Smooth muscle cell (in vitro differentiated cells): Measurements from ENCODE around the gene TECR. TPM values are rescaled to one million over a fixed set of nuclear protein-coding genes. Genes with fewer than 3 reads are reported as not detected.

Experiments
- DNase-seq: peaks from one replicate; lab custom pipeline; 2025; ENCODE audit not compliant: unreplicated experiment; lab: John Stamatoyannopoulos, UW
- H2AFZ ChIP-seq: fragments of 200-600 bp; sonication (generic); 2 replicates; pipeline ENCODE4 v1.6.0; 2016; ENCODE audit warnings: antibody characterized with exemption, low read depth, mild to moderate bottlenecking
- H3F3A ChIP-seq: fragments of 200-600 bp; sonication (generic); 2 replicates; pipeline ENCODE4 v1.6.0; 2017; ENCODE audit warnings: antibody characterized with exemption, low read depth
- H3K27ac ChIP-seq: fragments of 200-600 bp; sonication (generic); 2 replicates; pipeline ENCODE4 v1.5.1; 2016; ENCODE audit warnings: low read depth, mild to moderate bottlenecking
- H3K27me3 ChIP-seq: fragments of 200-600 bp; sonication (generic); 2 replicates; pipeline ENCODE4 v1.6.1; 2016; ENCODE audit warnings: low read depth, mild to moderate bottlenecking
- H3K36me3 ChIP-seq: fragments of 200-600 bp; sonication (generic); 2 replicates; pipeline ENCODE4 v1.5.1; 2016; ENCODE audit warnings: low read depth
- H3K4me1 ChIP-seq: fragments of 200-600 bp; sonication (generic); 2 replicates; pipeline ENCODE4 v1.5.1; 2016; ENCODE audit warnings: low read depth
- H3K4me2 ChIP-seq: fragments of 200-600 bp; sonication (generic); 2 replicates; pipeline ENCODE4 v1.6.0; 2016; ENCODE audit warnings: mild to moderate bottlenecking
- H3K4me3 ChIP-seq: fragments of 200-600 bp; sonication (generic); 2 replicates; pipeline ENCODE4 v1.5.1; 2016; ENCODE audit warnings: mild to moderate bottlenecking
- H3K79me2 ChIP-seq: fragments of 200-600 bp; sonication (generic); 2 replicates; pipeline ENCODE4 v1.6.0; 2016; ENCODE audit warnings: low read depth, mild to moderate bottlenecking
- H3K9ac ChIP-seq: fragments of 200-600 bp; sonication (generic); 2 replicates; pipeline ENCODE4 v1.6.0; 2016; ENCODE audit warnings: low read depth
- H3K9me3 ChIP-seq: fragments of 200-600 bp; sonication (generic); replicated peaks from 2 replicates; pipeline ENCODE4 v1.5.1; 2016; ENCODE audit warnings: low read depth
- H4K20me1 ChIP-seq: fragments of 200-600 bp; sonication (generic); 2 replicates; pipeline ENCODE4 v1.6.0; 2016; ENCODE audit warnings: low read depth
- CTCF ChIP-seq: fragments of 200-600 bp; sonication (generic); IDR thresholded peaks from 2 replicates; pipeline ENCODE4 v1.5.1; 2017; ENCODE audit warnings: borderline replicate concordance, mild to moderate bottlenecking, antibody characterized with exemption; ENCODE audit not compliant: insufficient read depth, poor library complexity, severe bottlenecking
- WGBS: methylation state at CpG from one replicate; pipeline ENCODE4 v1.1.7; 2016; ENCODE audit warnings: low lambda C conversion rate; 5-methylcytosine and 5-hydroxymethylcytosine counted together
- polyA plus RNA-seq: library from polyadenylated mRNA; unstranded; fragments of >200 nt; fragmentation: Nextera tagmentation; extraction: Ambion mirVana; gene quantifications from 2 replicates; pipeline ENCODE4 v1.2.1, GENCODE V29; 2016
- total RNA-seq: library from RNA; depleted of rRNA; stranded (reverse); fragments of >200 nt; gene quantifications from 2 replicates; pipeline ENCODE4 v1.2.3, GENCODE V29; 2014

The TECR gene
- total and polyA plus RNA-seq, 2 experiments from 2014 or later: 86.1 to 216 TPM

DNA sequence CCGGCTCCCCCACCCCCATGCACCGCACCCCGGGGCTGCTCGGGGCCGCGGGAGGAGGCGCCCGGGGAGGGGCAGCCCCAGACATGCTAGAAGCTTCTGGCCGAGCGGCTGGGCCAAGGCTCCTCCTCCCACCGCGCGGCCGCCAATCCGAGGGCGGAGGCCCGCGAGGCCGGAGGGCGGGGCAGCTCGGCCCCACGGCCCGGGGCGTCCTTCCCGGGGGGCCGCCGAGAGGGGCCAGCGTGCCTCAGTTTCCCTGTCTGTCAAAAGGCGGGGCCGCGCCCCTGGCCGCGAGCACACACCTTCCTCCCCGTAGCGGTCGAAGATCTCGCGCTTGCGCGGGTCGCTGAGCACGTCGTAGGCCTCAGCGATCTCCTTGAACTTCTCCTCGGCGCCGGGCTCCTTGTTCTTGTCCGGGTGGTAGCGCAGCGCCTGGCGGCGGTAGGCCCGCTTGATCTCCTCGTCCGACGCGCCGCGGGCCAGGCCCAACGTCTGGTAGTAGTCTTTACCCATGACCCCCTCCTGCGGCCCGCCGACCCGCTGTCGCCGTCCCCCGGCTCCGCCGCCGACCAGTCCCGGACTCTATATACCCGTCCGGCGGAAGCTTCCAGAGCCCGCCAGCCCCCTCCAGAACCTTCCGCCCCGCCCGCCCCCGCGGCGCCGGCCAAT lies 11.4 kb upstream of the TECR start, which contains the start of gene DNAJB1:
DNAJB1 (minus strand) TSS at position 558 of the 666 bp plus-strand sequence; CDS start at position 510, 48 bp downstream.
- peak within 1 kb of the TSS; percentile 88 for H3K4me3 ChIP-seq
- no peaks in the 10 kb centered on the region for H3K9me3 ChIP-seq
- DNase-seq: peak; percentile 100
- peak within 1 kb of the TSS; percentile 92 for H3K27ac ChIP-seq
- WGBS: under 1% methylated on average over 46 of the region's 82 CpGs
- peaks cover 49% of the 10 kb centered on the region for H4K20me1 ChIP-seq
- H3K79me2 ChIP-seq: peaks cover 36% of the 10 kb centered on the region
- no peaks in the 10 kb centered on the region for H3K27me3 ChIP-seq
- no peak for TF ChIP-seq CTCF
- peak within 1 kb of the TSS; percentile 95 for H3K4me2 ChIP-seq
- H3F3A ChIP-seq: peaks cover 17% of the 10 kb centered on the region
- H2AFZ ChIP-seq: peak within 1 kb of the TSS; percentile 79
- peaks cover 7% of the 10 kb centered on the region for H3K36me3 ChIP-seq
- peaks cover 9% of the 10 kb centered on the region for H3K4me1 ChIP-seq
- peak within 1 kb of the TSS; percentile 97 for H3K9ac ChIP-seq

DNA sequence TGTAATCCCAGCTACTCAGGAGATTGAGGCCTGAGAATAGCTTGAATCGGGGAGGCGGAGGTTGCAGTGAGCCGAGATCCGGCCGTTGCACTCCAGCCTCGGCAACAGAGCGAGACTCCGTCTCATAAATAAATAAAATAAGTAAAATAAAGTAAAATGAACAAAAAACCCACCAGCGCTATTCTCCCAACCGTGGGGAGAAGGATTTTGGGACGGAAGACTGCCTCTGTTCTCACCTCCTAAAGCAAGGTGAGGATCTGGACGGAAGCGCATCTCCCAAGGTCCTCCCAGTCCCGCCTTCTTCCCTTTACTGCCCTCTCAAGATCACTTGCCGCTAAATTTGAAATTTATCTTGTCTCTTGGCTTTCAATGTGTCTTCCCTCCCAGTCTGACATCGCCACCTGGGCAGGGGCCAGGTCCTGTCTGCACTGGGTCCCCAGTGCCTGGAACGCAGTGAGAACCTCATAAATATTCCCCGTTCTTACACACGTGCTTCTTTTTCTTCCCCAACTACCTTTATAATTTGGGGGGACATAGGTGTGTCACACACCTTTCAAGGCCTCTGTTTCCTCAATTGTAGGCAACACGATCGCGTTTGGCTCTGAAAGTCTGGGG lies 10.0 kb upstream of the TECR start:
- TF ChIP-seq CTCF: no peak
- peaks cover 38% of the 10 kb centered on the region for H4K20me1 ChIP-seq
- 96% methylated on average over 22 of the region's 22 CpGs for WGBS
- DNase-seq: no peak
- H3K4me2 ChIP-seq: no peak overlapping the region
- peaks cover 36% of the 10 kb centered on the region for H3K79me2 ChIP-seq
- no peak overlapping the region for H2AFZ ChIP-seq
- peak overlapping the region; percentile 46 for H3K4me3 ChIP-seq
- no peaks in the 10 kb centered on the region for H3K9me3 ChIP-seq
- H3K4me1 ChIP-seq: peaks cover 9% of the 10 kb centered on the region
- H3K9ac ChIP-seq: peak overlapping the region; percentile 48
- peaks cover 13% of the 10 kb centered on the region for H3F3A ChIP-seq
- peaks cover 7% of the 10 kb centered on the region for H3K36me3 ChIP-seq
- peak overlapping the region; percentile 92 for H3K27ac ChIP-seq
- H3K27me3 ChIP-seq: no peaks in the 10 kb centered on the region

GRCh38 chr19:14519860-14520407 lies 9.5 kb upstream of the TECR start:
- H4K20me1 ChIP-seq: peaks cover 32% of the 10 kb centered on the region
- peaks cover 1% of the 10 kb centered on the region for H3K36me3 ChIP-seq
- no peak overlapping the region for H3K4me2 ChIP-seq
- no peak for TF ChIP-seq CTCF
- DNase-seq: no peak
- H3K9me3 ChIP-seq: no peaks in the 10 kb centered on the region
- peaks cover 31% of the 10 kb centered on the region for H3K79me2 ChIP-seq
- peaks cover 13% of the 10 kb centered on the region for H3F3A ChIP-seq
- peak overlapping the region; percentile 92 for H3K27ac ChIP-seq
- H3K9ac ChIP-seq: peak overlapping the region; percentile 48
- no peaks in the 10 kb centered on the region for H3K27me3 ChIP-seq
- H2AFZ ChIP-seq: no peak overlapping the region
- peaks cover 9% of the 10 kb centered on the region for H3K4me1 ChIP-seq
- 13% methylated on average over 2 of the region's 2 CpGs for WGBS
- no peak overlapping the region for H3K4me3 ChIP-seq
